Body of pancreas (tissue), 4 donors: Measurements from ENCODE around the gene OR2AE1.

Experiments
- POLR2A ChIP-seq, 3 donors: fragments of 450-650 bp; IDR thresholded peaks; one replicate each; pipeline ENCODE4 v1.6.1; 2016; ENCODE audit warnings: antibody characterized with exemption in 3 of 3, mild to moderate bottlenecking in 2 of 3
- TF ChIP-seq, protein P1 (sequence below), 7 experiments: fragments of 450-650 bp in 4 of 7; fragments of 200-600 bp in 3 of 7; sonication (generic) in 3 of 7; IDR thresholded peaks; one replicate each; pipeline ENCODE4 v1.5.1; 2016 to 2019; ENCODE audit warnings: antibody characterized with exemption in 7 of 7

DNA sequence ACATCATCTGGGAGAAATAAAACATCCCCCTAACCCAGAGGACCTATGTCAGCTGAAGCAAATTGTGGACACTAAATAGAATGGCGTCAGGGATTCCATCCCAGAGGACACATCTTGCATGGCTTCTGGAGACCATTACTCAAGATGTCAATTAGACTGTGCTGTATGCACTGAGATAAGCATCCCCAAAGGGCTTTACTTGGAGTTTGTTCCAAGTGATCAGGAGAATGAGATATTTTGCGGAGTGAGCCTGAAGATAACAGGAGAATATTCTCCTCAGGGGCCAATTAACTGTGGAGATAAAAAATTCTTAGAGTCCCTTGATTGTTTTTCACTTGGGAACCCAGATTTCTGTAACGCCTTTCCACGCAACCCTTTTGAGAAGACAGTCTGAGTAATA is 4.5 kb upstream of the OR2AE1 start:
- TF ChIP-seq, protein P1, sequence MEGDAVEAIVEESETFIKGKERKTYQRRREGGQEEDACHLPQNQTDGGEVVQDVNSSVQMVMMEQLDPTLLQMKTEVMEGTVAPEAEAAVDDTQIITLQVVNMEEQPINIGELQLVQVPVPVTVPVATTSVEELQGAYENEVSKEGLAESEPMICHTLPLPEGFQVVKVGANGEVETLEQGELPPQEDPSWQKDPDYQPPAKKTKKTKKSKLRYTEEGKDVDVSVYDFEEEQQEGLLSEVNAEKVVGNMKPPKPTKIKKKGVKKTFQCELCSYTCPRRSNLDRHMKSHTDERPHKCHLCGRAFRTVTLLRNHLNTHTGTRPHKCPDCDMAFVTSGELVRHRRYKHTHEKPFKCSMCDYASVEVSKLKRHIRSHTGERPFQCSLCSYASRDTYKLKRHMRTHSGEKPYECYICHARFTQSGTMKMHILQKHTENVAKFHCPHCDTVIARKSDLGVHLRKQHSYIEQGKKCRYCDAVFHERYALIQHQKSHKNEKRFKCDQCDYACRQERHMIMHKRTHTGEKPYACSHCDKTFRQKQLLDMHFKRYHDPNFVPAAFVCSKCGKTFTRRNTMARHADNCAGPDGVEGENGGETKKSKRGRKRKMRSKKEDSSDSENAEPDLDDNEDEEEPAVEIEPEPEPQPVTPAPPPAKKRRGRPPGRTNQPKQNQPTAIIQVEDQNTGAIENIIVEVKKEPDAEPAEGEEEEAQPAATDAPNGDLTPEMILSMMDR (IDR thresholded peaks at IDR 0.05): no peak
- TF ChIP-seq POLR2A (IDR thresholded peaks at IDR 0.05): no peak
